GM12874 (cell line): Measurements from ENCODE around the gene FAM187B.

Experiments
- TF ChIP-seq, protein P1 (sequence below): IDR thresholded peaks from 2 replicates; pipeline ENCODE4 v1.5.1; 2011; ENCODE audit warnings: low read depth, mild to moderate bottlenecking, control low read depth, low read length, moderate library complexity; ENCODE audit not compliant: insufficient read depth

FAM187B gene

DNA sequence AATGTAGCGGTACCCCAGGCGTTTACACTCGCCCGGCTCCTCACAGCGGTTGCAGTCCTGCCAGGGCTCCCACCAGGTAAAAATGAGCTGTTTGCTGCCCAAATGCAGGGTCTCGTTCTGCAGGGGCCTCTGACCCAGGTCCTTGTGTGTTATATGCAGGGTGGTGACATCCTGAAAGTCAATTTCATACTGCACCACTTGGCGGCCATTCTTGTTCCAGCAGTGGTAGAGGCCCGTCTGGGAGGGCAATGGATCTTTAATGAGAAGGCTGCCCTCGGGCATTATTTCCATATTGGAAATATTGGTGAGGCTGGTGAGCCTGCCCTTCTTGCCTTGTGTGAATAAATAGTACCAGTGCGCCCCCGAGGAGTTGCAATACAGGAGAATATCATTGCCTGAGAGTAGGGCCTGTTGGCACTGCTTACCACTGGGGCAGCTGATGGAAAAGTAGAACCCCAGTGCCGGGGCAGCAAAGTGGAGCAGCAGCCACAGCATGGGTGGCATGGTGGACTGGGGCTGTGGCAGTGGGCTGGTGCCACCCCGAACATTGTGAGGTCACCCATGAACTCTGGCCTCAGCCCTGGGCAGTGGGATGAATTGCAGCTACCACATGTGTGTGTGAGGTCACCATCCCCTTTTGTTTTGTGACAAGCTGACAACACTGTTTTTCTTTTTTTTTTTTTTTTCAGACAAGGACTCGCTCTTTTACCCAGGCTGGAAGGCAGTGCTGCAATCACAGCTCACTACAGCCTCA lies at the start of gene FAM187B:
Gene FAM187B, minus strand, starts transcription at position 563 of the 754 bp plus-strand sequence. Its CDS starts 59 bp downstream, at position 504.
- TF ChIP-seq, protein P1, sequence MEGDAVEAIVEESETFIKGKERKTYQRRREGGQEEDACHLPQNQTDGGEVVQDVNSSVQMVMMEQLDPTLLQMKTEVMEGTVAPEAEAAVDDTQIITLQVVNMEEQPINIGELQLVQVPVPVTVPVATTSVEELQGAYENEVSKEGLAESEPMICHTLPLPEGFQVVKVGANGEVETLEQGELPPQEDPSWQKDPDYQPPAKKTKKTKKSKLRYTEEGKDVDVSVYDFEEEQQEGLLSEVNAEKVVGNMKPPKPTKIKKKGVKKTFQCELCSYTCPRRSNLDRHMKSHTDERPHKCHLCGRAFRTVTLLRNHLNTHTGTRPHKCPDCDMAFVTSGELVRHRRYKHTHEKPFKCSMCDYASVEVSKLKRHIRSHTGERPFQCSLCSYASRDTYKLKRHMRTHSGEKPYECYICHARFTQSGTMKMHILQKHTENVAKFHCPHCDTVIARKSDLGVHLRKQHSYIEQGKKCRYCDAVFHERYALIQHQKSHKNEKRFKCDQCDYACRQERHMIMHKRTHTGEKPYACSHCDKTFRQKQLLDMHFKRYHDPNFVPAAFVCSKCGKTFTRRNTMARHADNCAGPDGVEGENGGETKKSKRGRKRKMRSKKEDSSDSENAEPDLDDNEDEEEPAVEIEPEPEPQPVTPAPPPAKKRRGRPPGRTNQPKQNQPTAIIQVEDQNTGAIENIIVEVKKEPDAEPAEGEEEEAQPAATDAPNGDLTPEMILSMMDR: no peak

DNA sequence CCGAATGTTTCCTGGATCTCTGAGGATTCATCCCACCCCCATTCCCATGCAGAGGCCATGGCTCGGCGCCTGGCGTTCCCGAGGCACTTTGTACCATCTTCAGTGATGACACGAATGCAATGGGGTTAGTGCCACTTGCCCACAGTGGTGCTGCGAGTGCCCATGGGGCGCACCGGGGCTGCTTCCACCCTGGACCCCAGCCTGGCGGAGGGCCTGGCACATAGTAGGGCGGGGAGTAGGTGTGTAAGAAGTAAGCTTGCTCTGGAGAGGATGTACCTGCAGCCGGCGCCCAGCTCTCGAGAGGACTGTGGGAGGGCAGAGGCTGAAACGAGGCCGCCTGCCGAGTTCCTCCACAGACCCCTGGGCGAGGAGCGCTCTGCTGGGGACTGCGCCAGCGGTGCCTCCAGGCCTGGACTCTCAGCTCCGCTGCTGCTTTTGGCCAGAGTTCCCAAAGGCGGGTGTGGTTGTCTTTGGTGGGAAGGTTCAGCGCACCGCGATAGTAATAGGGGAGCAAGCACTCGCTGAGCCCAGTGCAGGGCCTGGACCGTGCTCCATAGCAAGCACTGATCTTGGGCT lies 48.3 kb upstream of the FAM187B start:
- TF ChIP-seq, protein P1: no peak

DNA sequence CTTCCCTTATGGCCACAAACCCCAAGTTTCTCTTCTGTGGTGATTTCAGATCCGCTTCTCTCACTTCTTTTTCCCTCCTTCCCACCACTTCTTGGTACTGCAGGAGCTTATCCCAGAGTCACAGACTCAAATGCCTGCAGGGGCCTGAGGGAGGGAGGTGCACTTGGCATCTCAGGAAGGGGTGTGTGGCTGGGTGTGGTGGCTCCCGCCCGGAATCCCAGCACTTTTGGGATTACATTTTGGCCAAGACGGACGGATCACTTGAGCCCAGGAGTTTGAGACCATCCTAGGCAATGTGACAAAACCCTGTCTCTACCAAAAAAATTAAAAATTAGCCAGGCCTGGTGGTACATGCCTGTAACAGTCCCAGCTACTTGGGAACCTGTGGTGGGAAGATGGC lies 45.8 kb upstream of the FAM187B start:
- TF ChIP-seq, protein P1: no peak

DNA sequence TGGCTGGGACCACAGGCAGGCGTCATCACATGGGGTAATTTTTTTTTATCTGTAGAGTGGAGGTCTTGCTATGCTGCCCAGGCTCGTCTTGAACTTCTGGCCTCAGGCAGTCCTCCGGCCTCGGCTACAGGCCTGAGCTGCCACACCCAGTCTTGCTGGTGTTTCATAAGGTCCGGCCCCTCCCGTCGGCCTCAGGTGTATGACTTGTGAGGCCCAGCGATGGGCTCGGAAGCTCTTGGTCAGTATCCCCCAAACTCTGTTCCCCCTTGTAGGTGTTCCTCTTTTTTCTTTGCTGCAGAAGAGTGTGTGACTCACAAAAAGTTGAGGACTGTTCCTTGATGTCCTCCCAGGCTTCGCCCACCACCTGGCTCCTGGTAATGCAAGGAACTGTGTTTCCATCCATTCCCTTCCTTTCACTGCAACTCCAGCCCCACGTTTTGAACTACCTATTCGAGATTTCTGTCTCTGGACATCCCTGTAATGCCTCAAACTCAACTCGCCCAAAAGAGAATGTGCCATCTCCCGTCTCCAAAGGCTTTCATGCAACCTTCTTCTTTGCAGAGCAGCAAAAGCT lies 45.2 kb upstream of the FAM187B start:
- TF ChIP-seq, protein P1: no peak

DNA sequence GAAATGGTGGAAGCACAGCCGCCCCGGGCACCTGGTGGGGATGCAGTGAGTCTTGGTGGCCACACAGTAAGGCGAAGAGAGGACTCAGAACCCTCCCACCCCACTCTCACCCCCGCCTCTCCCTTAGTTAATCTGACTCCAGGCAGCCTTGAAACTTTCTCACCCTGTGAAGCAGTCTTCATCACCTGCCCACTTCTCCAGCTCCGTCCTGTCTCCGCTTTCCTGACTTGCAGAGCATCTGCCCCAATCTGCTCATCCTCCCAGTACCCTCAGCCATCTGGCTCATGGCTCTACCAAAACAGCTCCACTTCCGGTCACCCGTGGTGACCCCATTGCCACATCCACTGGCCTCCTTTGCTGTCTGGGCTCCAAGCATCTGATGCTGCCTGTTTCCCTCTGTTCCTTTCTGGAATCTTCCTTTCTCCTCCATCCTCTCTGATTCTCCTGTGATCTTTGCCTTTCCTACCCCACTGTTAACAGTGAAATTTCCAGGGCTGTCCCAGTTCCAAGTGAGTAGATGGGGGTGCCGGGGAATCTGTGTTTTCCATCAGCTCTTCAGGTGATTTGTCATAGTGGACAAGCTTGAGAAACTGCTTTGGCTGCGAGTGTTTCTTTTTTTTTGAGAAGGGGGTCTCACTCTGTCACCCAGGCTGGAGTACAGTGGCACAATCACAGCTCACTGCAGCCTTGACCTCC lies 44.6 kb upstream of the FAM187B start:
- TF ChIP-seq, protein P1: no peak

DNA sequence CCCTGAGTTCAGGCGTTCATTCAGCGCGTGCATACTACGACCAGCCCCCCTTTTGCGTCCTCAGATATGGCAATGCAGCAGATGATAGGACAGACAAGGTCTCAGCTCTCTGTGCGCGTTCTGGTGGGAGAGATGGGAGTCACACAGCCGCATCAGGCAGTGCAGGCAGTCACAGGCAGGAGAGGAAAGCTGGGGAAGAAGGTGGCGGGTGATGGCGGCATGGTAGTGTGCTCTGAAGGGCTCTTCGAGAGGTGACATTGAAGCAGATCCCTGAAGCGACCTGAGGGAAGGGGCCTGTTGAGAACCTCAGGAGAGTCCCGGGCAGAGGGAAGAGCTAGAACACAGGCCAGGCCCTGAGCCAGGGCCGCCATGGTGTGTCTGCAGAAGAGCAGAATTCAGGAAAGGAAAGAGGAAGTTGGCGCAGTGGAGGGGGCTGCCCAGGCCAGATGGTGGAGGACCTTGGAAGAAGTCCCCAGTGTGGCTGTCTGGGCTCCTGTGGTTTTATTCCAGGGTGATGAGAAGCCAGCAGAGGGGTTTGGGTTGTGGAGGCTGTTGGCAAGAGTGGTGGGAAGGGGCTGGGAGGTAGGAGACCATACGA lies 43.7 kb upstream of the FAM187B start:
- TF ChIP-seq, protein P1: no peak

DNA sequence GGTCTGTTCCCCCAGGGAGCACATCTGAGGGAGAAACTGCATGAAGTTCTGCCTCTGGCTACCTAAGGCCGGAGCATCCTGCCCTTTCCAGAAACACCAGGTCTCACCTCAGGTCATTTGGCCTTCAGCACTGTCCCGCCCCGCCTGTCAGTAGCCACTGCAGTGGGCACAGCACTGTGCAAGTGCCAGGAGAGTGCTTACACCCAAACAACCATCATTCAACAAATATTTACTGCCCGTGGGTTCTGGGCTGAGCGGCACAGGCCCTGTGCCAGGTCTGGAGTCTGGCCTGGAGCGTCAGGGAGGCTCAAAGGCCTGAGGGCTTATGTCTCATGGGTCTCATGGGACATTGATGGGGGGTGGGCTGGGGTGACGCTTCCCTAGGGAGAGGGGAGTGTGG lies 43.0 kb upstream of the FAM187B start:
- TF ChIP-seq, protein P1: no peak
